GM18499 (cell line): Measurements from ENCODE around the gene LRRC41.
"Not testable (repeated sequence)": the region's sequence is repeated elsewhere in the genome, so short reads cannot be mapped to it uniquely, and the experiment has no call there.

Source experiments
- ATAC-seq: cut with Tn5 transposase; IDR thresholded peaks from one replicate; pipeline ENCODE4 v1.9.1; 2021; ENCODE audit warnings: moderate number of reproducible peaks; ENCODE audit not compliant: insufficient read depth, unreplicated experiment

The LRRC41 gene

DNA sequence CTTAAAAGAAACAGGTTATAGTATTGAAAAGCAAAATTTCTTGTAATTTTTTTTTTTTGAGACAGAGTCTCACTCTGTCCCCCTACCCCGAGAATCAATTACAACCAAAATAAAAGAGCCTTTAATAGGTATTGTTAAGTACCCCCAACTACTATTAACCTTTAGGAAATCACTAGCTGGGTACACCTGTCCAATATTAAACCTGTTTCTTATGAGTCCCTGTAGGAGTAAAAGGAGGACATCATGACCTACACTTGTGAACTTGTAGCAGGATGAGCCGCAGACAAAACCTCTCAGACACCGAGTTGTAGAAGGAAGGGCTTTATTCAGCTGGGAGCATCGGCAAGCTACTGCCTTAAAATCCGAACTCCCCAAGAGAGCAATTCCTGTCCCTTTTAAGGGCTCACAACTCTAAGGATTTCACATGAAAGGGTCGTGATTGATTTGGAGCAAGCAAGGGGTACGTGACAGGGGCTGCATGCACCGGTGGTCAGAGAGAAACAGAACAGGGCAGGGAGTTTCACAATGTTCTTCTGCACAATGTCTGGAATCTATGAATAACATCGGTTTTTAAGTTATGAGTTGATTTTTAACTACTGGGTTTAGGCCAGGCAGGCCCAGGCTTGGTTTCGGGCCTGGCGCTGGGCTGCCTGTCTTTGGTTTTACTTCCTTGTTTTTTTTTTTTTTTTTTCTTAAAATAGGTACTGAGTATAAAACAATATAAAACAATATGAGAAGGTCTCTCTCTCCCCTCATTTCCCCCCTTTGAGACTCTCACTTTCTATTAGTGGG lies 22.1 kb upstream of the LRRC41 start:
- not testable (repeated sequence) for ATAC-seq

DNA sequence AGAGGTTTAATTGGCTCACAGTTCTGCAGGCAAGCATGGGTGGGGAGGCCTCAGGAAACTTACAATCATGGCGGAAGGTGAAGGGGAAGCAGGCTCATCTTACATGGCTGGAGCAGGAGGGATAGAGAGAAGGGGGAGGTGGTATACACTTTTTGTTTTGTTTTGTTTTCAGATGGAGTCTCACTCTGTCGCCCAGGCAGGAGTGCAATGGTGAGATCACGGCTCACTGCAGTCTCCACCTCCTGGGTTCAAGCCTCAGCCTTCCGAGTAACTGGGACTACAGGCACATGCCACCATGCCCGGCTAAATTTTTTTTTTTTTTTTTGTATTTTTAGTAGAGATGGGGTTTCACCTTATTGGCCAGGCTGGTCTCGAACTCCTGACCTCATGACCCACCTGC lies 18.8 kb upstream of the LRRC41 start:
- ATAC-seq: not testable (repeated sequence)

DNA sequence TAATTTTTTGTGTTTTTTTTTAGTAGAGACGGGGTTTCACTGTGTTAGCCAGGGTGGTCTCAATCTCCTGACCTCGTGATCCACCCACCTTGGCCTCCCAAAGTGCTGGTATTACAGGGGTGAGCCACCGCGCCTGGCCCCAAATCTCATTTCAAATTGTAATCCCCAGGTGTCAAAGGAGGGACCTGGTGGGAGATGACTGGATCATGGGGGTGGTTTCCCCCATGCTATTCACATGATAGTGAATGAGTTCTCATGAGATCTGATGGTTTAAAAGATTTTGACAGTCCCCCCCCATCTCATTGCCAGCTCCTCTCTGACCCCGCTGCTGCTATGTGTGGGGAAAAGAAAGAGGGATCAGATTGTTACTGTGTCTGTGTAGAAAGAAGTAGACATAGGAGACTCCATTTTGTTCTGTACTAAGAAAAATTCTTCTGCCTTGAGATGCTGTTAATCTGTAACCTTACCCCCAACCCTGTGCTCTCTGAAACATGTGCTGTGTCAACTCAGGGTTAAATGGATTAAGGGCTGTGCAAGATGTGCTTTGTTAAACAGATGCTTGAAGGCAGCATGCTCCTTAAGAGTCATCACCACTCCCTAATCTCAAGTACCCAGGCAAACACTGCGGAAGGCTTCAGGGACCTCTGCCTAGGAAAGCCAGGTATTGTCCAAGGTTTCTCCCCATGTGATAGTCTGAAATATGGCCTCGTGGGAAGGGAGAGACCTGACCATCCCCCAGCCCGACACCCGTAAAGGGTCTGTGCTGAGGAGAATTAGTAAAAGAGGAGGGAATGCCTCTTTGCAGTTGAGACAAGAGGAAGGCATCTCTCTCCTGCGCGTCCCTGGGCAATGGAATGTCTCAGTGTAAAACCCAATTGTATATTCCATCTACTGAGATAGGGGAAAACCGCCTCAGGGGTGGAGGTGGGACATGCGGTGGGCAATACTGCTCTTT lies 16.8 kb upstream of the LRRC41 start:
- not testable (repeated sequence) for ATAC-seq

DNA sequence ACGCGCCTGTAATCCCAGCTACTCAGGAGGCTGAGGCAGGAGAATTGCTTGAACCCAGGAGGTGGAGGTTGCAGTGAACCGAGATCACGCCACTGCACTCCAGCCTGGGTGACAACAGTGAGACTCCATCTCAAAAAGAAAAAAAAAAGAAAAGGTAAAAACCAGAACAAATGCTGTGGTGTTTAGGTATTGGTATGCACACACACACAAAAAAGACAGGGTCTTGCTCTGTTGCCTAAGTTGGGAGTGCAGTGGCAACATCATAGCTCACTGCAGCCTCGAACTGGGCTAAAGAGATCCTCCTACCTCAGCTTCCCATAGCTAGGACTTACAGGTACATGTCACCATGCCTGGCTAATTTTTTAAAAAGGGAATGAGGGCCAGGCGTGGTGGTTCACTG lies 15.9 kb upstream of the LRRC41 start:
- ATAC-seq: not testable (repeated sequence)

DNA sequence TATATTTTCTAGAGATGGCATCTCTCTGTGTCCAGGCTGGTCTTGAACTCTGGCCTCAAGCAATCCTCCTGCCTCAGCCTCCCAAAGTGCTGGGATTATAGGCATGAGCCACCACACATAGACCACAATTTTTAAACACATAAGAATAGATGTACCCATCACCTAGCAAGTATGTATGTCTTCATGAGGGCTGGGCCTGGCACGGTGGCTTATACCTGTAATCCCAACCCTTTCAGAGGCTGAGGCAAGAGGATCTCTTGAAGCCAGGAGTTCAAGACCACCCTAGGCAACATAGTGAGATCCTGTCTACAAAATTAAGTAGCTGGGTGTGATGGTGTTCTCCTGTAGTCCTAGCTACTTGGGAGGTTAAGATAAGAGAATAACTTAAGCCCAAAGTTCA lies 13.9 kb upstream of the LRRC41 start:
- no peak for ATAC-seq

DNA sequence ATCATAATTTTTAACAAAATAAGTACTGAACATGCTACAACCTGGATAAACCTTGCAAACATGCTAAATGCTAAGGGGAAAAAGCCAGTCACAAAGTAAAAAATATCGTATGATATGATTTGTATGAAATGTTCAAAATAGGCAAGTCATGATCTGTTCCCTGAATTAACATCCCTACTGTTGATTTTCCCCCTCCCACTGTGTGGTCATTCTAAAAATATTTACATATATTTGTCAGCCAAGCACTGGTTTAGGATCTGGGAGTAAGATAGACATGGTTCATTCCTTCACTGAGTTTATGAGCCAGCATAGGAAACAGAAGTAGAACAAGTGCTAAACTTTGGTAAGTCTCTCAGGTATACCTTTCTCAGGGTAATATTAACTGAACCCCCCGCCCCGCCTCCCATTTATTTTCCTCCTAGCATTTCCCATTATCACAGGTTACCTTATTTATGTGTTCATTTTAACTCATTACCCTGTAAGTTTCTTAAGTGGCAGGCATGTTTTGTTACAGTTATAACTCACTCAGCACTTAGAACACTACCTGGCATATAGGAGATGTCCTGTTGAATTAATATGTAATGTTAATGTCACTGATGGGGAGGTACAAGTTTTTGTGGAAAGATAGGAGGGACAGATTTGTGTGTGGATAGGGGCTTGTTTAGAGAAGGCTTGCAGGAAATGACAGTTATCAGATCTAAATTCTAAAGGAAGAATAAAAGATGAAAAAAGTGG lies 12.4 kb upstream of the LRRC41 start:
- no peak for ATAC-seq

DNA sequence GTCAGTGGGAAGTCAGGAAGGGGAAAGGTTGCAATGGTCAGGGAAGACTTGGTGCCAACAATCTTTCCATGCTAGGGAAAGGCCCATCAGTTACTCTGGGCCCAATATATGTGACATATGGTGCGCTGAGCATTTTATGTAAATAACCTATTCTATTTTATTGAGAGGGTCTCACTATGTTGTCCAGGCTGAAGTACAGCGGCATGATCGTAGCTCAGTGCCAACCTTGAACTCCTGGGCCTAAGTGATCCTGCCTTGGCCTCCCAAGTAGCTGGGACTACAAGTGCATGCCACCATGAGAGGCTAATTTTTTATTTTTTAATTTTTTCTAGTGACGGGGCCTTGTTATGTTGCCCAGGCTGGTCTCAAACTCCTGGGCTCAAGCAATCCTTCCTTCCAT lies 6.9 kb upstream of the LRRC41 start:
- ATAC-seq: no peak

DNA sequence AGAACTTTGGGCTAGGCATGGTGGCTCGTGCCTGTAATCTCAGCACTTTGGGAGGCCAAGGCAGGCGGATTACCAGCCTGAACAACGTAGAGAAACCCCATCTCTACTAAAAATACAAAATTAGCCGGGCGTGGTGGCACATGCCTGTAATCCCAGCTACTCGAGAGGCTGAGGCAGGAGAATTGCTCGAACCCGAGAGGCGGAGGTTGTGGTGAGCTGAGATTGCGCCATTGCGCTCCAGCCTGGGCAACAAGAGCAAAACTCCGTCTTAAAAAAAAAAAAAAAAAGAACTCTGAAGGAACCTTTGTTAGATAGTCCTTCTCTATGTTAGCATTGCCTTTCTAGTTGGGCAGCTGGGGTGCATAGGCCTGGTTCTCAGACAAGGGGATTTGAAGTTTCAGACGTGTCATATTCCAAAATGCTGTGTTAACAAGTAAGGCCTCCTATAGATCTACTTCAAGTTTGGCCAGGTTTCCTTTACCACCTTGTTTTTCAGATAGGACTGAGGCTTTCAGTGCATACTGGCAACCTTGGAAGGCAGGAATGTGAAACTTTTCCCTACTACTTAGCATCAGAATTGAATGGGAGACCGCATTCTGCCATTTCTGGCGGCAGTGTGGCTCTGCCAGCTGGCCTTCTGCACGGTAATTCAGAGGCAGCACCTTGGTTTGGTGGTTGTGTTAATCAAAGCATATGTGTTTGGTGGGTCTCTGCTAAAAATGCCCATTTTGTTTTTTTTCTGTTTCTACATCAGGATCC lies 6.2 kb upstream of the LRRC41 start:
- ATAC-seq: no peak

DNA sequence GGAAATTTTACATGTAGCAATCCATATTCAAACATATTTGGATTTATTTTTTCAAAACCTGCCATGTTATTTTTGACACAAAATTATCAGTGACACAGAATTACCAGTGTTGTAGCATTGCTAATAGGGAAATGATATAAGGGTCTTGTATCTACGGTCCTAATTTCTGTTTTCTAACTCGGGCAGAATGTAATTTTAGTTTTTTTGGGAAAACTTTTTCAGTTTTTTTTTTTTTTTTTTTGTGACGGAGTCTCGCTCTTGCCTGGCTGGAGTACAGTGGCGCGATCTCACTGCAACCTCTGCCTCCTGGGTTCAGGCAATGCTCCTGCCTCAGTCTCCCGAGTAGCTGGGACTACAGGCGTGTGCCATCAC lies 2.7 kb upstream of the LRRC41 start:
- ATAC-seq: no peak

DNA sequence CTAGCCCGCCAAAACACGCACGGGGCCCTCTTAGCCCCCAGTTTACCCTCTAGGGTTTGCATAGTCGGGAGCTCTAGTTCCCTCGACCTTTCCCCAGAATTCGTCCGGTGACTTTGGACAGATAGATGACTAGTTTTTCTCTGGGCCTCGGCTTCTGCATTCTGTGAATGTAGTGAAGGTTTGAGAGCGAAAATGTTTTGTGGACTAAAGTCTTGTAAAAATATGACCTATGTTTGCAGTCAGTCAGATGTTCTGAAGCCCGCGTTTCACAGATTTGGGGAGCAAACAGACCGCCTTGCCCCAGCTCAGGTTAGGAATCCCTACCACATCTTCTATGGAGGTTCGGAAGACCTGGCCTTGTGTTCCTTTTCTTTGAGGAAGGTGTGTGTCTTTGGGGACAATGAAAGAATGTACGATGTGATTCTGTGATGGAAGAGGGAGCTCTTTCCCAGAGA lies 483 bp upstream of the LRRC41 start:
- no peak for ATAC-seq

DNA sequence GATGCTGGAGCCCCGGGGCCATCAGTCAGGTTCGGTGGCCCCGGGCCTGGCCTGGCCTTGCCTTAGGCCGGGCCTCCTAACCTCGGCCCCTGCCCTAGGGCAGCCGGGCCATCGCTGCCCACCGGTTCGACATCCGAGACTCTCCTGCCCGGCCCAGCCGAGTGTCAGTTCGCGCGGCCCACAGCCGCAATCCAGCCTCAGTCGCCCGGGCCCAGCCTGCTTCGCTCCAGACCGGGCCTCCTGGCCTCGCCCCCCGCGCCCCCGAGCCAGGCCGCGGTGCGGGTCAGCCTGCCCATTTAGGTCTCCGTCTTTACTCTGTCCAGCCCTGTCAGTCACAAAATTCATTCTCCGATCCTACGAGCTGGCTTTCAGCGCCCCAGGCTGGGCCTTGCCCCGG lies 777 bp downstream of the LRRC41 start:
- ATAC-seq: no peak

DNA sequence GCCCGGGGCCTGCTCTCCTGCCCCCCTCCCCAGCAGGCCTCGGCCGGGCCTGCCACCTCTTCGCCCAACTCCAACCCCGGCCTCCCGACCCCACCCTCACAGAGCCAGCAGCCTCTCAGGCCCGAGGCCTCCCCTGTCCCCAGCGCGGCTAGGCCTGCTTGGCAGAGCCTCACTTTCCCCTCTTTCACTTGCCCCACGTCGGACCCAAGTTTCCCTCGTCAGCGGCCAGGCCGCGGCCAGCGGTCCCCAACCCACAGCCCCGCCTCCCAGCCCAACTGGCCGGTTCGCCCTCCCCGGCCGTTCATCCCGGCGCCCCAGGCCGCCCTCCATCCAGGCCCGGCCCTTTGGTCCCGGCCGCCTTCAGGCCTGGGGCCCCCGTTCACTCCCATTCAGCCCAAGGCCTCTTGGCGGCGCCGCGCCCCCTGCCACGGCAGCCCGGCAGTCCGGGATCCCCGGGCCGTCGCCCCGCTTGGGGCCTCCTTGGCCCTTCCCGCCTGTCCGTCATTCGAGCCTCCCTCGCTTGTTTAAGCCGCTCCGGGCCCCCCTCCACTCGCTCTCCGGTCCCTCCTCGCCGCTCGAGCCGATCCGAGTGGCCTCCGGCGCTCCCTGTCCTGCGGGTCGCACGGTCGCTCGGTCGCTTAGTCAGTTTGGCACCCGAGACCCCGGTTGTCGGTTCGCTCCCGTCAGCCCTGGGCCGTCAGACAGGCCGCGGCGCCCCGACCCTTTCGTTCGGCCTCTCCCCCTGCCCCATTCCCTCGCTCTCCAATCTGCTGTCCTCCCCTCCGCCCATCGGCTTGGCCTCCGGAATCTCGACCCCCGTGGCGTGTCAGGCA lies 1.4 kb downstream of the LRRC41 start:
- ATAC-seq: no peak

DNA sequence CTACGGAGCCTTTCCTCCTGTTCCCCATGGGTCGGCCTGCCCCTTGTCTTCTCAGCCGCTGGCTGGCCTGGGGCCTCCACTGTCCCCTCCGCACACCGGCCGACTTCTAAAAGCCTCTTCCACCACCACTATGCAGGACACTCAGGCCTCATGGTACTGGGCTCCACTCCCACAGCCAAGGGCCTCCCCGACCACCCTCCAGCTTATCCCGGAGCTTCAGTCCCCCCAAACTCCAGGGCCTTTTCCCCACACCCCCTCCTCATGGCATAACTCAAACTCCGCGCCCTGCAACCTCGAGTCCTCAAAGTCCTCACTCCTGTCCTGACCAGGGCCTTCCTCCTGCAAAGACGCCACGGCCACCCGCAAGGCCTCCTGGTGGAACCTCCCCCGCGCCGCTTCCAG lies 2.0 kb downstream of the LRRC41 start:
- ATAC-seq: no peak

DNA sequence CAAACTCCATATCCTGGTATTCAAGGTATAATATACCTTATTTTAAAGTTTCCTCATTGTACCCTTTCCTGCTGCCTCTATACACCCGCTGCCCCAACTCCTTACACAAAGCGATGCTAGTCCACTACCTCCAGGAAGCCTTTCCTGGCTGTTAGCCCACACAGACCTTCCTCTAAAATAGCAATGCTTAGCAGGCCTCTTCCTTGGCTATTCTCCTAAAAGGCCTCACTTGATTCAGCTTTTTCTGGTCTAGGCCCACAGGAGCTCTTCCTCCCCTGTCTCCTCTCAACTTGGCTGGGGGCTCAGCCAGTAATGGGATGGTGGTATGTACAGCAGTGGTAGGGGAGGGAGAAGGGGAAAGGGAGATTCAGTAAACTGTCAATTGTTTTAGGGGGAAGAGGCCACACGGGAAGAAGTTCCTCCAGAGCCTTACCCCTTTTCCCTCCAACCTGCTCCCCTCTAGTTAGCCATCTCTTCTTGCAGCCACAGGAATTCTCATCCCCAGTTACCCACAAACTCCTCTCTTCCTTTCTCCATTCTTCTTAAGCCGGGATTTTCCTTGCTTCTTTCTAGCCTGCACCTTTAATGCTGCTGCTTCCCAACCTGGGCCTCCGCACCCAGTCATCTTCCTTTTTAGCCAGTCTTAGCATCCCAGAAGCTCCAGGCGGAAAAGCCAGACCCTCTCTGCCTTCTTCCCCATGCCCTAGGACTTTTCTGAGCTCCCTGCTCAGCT lies 2.6 kb downstream of the LRRC41 start:
- ATAC-seq: no peak

DNA sequence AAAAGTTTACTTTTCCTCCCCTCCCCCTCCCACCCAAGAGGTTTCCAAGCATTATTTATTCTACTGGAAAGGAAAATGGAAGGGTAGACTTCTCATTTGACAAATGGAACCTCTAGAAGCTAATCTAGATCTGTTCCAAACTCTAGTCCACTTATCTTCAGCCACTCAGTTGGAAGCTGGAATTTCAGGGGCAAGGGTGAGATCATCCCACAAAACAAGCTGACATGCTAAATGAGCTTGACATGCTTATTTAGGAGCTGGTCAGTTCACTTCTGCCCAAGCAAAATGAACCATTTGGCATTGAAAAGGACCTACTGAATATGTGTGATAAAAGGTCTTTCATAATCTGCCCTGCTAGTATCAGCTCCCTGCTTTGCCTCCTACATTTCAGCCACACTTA lies 5.0 kb downstream of the LRRC41 start:
- no peak for ATAC-seq

DNA sequence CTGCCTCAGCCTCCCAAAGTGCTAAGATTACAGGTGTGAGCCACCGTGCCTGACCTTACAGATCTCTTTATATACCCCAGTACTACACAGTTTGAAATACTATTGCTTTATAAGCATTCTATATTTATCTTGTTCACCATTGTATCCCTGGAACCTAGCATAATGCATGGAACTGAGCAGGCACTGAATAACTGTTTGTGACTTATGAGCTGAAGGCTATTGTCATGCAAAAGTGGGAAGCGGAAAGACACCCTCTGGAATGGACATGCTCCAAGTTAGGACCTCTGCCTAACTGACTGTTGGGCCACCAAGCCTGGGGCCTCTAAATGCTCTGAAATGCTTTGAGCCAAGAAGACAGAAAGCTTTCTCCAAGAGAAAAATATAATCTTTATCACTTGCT lies 8.1 kb downstream of the LRRC41 start:
- no peak for ATAC-seq

DNA sequence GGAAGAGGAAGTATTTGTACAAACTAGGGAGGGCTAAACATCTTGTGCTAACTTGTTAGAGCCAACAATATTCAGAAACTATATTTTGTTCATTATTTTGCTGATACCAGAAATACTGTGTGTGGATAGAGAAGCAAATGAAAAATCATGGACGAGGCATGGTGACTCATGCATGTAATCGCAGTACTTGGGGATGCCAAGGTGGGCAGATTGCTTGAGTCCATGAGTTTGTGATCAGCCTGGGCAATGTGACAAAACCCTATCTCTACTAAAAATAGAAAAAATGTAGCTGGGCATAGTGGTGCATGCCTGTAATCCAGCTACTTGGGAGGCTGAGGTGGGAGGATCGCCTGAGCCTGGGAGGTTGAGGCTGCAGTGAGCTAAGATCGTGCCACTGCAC lies 13.4 kb downstream of the LRRC41 start:
- ATAC-seq: no peak

DNA sequence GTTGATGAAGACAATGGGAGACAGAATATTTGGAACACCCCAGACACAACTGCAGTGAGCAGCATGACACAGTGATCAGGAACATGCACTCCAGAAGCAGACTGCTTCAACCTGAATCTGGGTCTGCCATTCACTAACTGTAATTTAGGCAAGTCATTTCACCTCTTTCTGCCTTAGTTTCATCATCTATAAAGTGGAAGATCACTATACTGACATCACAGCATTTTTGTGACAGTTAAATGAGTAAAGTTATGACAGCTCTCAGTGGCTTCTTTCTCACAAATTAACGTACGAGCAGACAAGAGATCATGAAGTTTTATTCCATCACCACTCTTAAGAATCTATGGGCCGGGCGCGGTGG lies 14.3 kb downstream of the LRRC41 start:
- ATAC-seq: no peak
